NT2/D1 (cell line): ENCODE data around the gene POLD1.

Experiments
- SUZ12 ChIP-seq: IDR thresholded peaks from 2 replicates; pipeline ENCODE4 v1.6.1; 2011; ENCODE audit not compliant: insufficient read length, insufficient read depth; ENCODE audit errors: extremely low read depth
- YY1 ChIP-seq: IDR thresholded peaks from 2 replicates; pipeline ENCODE4 v1.6.1; 2011; ENCODE audit not compliant: insufficient read length, insufficient read depth
- ZNF274 ChIP-seq: IDR thresholded peaks from 2 replicates; pipeline ENCODE4 v1.6.1; 2011; ENCODE audit warnings: mild to moderate bottlenecking, low read depth, low read length

DNA sequence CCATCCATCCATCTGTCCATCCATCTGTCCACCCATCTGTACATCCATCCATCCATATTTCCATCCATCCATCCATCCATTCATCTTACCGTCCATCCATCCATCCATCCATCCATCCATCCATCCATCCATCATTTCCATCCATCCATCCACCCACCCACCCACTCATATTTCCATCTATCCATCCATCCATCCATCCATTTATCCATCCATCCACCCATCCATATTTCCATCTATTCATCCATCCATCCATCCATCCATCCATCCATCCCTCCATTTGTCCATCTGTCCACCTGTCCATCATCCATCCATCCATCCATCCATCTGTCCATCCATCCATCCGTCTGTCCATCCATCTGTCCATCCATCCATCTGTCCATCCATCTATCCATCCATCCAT lies 71.8 kb downstream of the POLD1 start:
- no peak for TF ChIP-seq ZNF274
- no peak for TF ChIP-seq SUZ12
- no peak for TF ChIP-seq YY1
